Colonic mucosa (tissue), 4 donors: ENCODE results near the gene ATP2A3. TPM values are rescaled to one million over a fixed set of nuclear protein-coding genes. Genes with fewer than 3 reads are reported as not detected.
A peak's percentile ranks its signal among the peaks of the same experiment; 100 is the strongest.

Source experiments
- DNase-seq: peaks from one replicate; pipeline ENCODE4 v3.0.0-alpha.2; 2020
- H3K27ac ChIP-seq: fragments of 200-600 bp; one replicate; pipeline ENCODE4 v1.8.0; 2021
- H3K27me3 ChIP-seq: fragments of 200-600 bp; one replicate; pipeline ENCODE4 v1.8.0; 2021
- H3K36me3 ChIP-seq: fragments of 200-600 bp; one replicate; pipeline ENCODE4 v1.8.0; 2021
- H3K4me1 ChIP-seq: fragments of 200-600 bp; one replicate; pipeline ENCODE4 v1.8.0; 2021; ENCODE audit warnings: mild to moderate bottlenecking
- H3K4me3 ChIP-seq: fragments of 200-600 bp; one replicate; pipeline ENCODE4 v1.8.0; 2021
- H3K9ac ChIP-seq, 2 donors: one replicate each; pipeline ENCODE4 v1.7.0; 2013; ENCODE audit warnings: control low read depth in 2 of 2, low read depth in 2 of 2, low read length in 2 of 2
- H3K9me3 ChIP-seq: fragments of 200-600 bp; one replicate; pipeline ENCODE4 v1.8.0; 2021
- CTCF ChIP-seq: fragments of 200-600 bp; IDR thresholded peaks from one replicate; pipeline ENCODE4 v1.8.0; 2022; ENCODE audit warnings: antibody characterized with exemption, mild to moderate bottlenecking
- intact Hi-C: fragments of 100-400 bp; cut with DNase I; formaldehyde crosslinking; loops from one replicate; pipeline ENCODE4 v1.14.1; 2022
- total RNA-seq, 2 donors: library from RNA; stranded (reverse); fragmentation: NEBNext Ultra II Directional in 1 of 2; extraction: Animal tissue kit (Norgen Biotek cat#: 25700) in 1 of 2; gene quantifications; one replicate each; pipeline ENCODE4 v1.2.1, GENCODE V29; 2021
- donor health status: healthy.
- donor health status: DM: no; HTN: no; CAD: no.
- donor health status: DM: no; HTN: no; CAD: no.

Gene ATP2A3
- total RNA-seq, 2 donors from 2014 or later, result 197 to 308 TPM

GRCh38 chr17:3935825-3936355, 28.3 kb downstream of the ATP2A3 start:
- no peak for TF ChIP-seq CTCF
- intact Hi-C loops, result loop anchor here (5.0 kb wide), 1 partner anchor 71 kb away; no protein-coding TSS in a partner anchor
- no peaks in the 10 kb centered on the region for H3K9me3 ChIP-seq
- H3K27me3 ChIP-seq, result no peaks in the 10 kb centered on the region
- H3K4me3 ChIP-seq, result no peak overlapping the region
- H3K9ac ChIP-seq, result no peak overlapping the region
- H3K36me3 ChIP-seq, result peaks cover 4% of the 10 kb centered on the region
- H3K27ac ChIP-seq, result no peak overlapping the region
- H3K4me1 ChIP-seq, result no peaks in the 10 kb centered on the region
- no peak for DNase-seq

- Histone ChIP-seq H3K4me1 (no peaks in the 10 kb centered on the region), H3K27me3 (no peaks in the 10 kb centered on the region), H3K4me3 (no peak overlapping the region), H3K36me3 (peaks cover 4% of the 10 kb centered on the region), H3K27ac (no peak overlapping the region), H3K9me3 (no peaks in the 10 kb centered on the region), H3K9ac (no peak overlapping the region)
- DNase-seq, result peak; percentile 79
- peak; percentile 62 for TF ChIP-seq CTCF
- intact Hi-C loops, result loop anchor here (5.0 kb wide), 1 partner anchor 72 kb away; no protein-coding TSS in a partner anchor
Observed at GRCh38 chr17:3935140-3935542, 29.1 kb downstream of the ATP2A3 start.

DNA sequence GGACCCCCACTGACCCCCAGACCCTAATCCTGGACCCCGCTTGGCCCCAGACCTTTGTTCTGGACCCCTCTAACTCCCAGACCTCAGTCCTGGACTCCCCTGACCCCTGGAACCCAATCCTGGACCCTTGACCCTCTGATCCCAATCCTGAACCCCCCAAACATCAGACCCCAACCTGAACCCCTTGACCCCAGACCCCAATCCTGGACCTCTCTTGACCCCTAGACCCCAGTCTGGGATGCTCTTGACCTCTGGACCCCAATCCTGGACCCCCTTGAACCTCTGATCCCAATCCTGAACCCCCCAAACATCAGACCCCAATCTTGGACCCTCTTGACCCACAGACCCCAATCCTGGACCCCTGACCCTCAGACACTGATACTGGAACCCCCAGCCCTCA, 34.5 kb downstream of the ATP2A3 start:
- DNase-seq, result no peak
- intact Hi-C loops, result no loop called here
- Histone ChIP-seq H3K27me3 (no peaks in the 10 kb centered on the region), H3K9me3 (no peaks in the 10 kb centered on the region), H3K36me3 (peaks cover 4% of the 10 kb centered on the region), H3K27ac (no peak overlapping the region), H3K4me1 (no peaks in the 10 kb centered on the region), H3K4me3 (no peak overlapping the region), H3K9ac (no peak overlapping the region)
- TF ChIP-seq CTCF, result no peak

DNA sequence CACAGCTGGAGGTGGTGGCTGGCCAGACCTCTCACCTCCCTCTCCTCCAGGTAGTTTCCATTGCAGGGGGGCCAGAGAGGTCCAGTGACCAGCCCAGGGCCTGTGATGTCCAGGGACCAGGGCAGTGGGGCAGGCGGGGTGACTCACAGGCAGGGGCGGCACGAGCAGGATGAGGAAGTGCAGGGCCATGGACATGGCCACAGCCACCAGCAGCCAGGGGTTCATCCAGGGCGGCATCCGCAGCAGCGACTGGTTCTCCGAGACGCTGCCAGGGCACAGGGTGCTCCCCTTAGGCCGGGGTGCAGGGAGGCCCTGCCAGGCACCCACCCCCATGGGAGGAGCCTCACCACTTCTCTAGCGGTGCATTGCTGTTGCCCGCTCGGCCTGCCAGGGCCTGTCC, 35.1 kb downstream of the ATP2A3 start:
- Histone ChIP-seq H3K27me3 (no peaks in the 10 kb centered on the region), H3K27ac (no peak overlapping the region), H3K9me3 (no peaks in the 10 kb centered on the region), H3K4me3 (no peak overlapping the region), H3K9ac (no peak overlapping the region), H3K36me3 (peaks cover 4% of the 10 kb centered on the region), H3K4me1 (no peaks in the 10 kb centered on the region)
- intact Hi-C loops, result no loop called here
- TF ChIP-seq CTCF, result no peak
- DNase-seq, result no peak

GRCh38 chr17:3928406-3928805, 35.8 kb downstream of the ATP2A3 start:
- Histone ChIP-seq H3K27ac (no peak overlapping the region), H3K36me3 (peaks cover 4% of the 10 kb centered on the region), H3K9me3 (no peaks in the 10 kb centered on the region), H3K27me3 (no peaks in the 10 kb centered on the region), H3K9ac (no peak overlapping the region), H3K4me3 (no peak overlapping the region), H3K4me1 (no peaks in the 10 kb centered on the region)
- DNase-seq, result no peak
- TF ChIP-seq CTCF, result no peak
- intact Hi-C loops, result no loop called here
